ENCODE results near the gene MID1. TPM values are rescaled to one million over a fixed set of nuclear protein-coding genes. Genes with fewer than 3 reads are reported as not detected.

MID1 gene
- total RNA-seq, 6 experiments from 2014 or later, result 17.9 to 21.8 (median 18.6) TPM

- H3K27ac Mint-ChIP-seq, result peak overlapping the region; percentile 59
- H3K36me3 Mint-ChIP-seq (ENCODE audit: low read depth), result no peaks in the 10 kb centered on the region
- peaks cover 38% of the 10 kb centered on the region for H3K4me1 Mint-ChIP-seq (ENCODE audit: low read depth)
- no peaks in the 10 kb centered on the region for H3K9me3 Mint-ChIP-seq
- TF ChIP-seq, protein P1, sequence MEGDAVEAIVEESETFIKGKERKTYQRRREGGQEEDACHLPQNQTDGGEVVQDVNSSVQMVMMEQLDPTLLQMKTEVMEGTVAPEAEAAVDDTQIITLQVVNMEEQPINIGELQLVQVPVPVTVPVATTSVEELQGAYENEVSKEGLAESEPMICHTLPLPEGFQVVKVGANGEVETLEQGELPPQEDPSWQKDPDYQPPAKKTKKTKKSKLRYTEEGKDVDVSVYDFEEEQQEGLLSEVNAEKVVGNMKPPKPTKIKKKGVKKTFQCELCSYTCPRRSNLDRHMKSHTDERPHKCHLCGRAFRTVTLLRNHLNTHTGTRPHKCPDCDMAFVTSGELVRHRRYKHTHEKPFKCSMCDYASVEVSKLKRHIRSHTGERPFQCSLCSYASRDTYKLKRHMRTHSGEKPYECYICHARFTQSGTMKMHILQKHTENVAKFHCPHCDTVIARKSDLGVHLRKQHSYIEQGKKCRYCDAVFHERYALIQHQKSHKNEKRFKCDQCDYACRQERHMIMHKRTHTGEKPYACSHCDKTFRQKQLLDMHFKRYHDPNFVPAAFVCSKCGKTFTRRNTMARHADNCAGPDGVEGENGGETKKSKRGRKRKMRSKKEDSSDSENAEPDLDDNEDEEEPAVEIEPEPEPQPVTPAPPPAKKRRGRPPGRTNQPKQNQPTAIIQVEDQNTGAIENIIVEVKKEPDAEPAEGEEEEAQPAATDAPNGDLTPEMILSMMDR (IDR thresholded peaks at IDR 0.05), result no peak
- no peak overlapping the region for H3K4me3 Mint-ChIP-seq
- DNase-seq, result peak; percentile 51
- H3K27me3 Mint-ChIP-seq (ENCODE audit: insufficient read depth), result no peaks in the 10 kb centered on the region
These were observed 86.6 kb downstream of the MID1 start for GRCh38 chrX:10533696-10534365.

DNA sequence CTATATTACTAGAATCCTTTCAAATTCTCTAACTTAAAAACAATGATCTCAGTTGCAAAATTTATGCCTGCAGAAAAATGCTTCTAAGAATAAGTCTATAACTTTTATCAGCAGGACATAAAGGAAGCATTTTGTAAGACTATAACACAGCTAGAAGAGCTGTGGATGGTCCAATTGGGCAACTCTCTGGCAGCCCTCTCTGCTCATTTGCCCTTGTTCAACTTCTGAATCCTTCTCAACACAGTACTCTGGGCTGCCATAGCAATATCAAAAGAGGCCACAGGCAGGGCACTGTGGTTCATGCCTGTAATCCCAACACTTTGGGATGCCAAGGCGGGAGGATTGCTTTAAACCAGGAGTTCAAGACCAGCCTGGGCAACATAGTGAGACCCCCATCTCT lies 88.5 kb downstream of the MID1 start:
- no peaks in the 10 kb centered on the region for H3K27me3 Mint-ChIP-seq (ENCODE audit: insufficient read depth)
- TF ChIP-seq, protein P1 (IDR thresholded peaks at IDR 0.05), result no peak
- peaks cover 52% of the 10 kb centered on the region for H3K4me1 Mint-ChIP-seq (ENCODE audit: low read depth)
- H3K36me3 Mint-ChIP-seq (ENCODE audit: low read depth), result no peaks in the 10 kb centered on the region
- no peaks in the 10 kb centered on the region for H3K9me3 Mint-ChIP-seq
- H3K4me3 Mint-ChIP-seq, result no peak overlapping the region
- no peak for DNase-seq
- H3K27ac Mint-ChIP-seq, result no peak overlapping the region

- Mint-ChIP-seq H3K27me3 (ENCODE audit: insufficient read depth) (no peaks in the 10 kb centered on the region; the same call in 1 of the 2 replicates), H3K4me1 (ENCODE audit: low read depth) (peaks cover 68% of the 10 kb centered on the region), H3K9me3 (no peaks in the 10 kb centered on the region), H3K4me3 (no peak overlapping the region), H3K27ac (peak overlapping the region; percentile 25; the same call in 1 of the 2 replicates), H3K36me3 (ENCODE audit: low read depth) (peaks cover 8% of the 10 kb centered on the region; the same call in 1 of the 2 replicates)
- DNase-seq, result no peak
- TF ChIP-seq, protein P1 (IDR thresholded peaks at IDR 0.05), result no peak
These were observed 91.0 kb downstream of the MID1 start for GRCh38 chrX:10529344-10529743.

GRCh38 chrX:10526451-10526850 lies 93.9 kb downstream of the MID1 start:
- H3K9me3 Mint-ChIP-seq, result no peaks in the 10 kb centered on the region
- H3K4me1 Mint-ChIP-seq (ENCODE audit: low read depth), result peaks cover 57% of the 10 kb centered on the region
- no peaks in the 10 kb centered on the region; the same call in 1 of the 2 replicates for H3K27me3 Mint-ChIP-seq (ENCODE audit: insufficient read depth)
- TF ChIP-seq, protein P1 (IDR thresholded peaks at IDR 0.05), result no peak
- peak overlapping the region; percentile 64 for H3K27ac Mint-ChIP-seq
- peak overlapping the region; percentile 43; the same call in 1 of the 2 replicates for H3K4me3 Mint-ChIP-seq
- DNase-seq, result no peak
- peaks cover 9% of the 10 kb centered on the region; the same call in 1 of the 2 replicates for H3K36me3 Mint-ChIP-seq (ENCODE audit: low read depth)

DNA sequence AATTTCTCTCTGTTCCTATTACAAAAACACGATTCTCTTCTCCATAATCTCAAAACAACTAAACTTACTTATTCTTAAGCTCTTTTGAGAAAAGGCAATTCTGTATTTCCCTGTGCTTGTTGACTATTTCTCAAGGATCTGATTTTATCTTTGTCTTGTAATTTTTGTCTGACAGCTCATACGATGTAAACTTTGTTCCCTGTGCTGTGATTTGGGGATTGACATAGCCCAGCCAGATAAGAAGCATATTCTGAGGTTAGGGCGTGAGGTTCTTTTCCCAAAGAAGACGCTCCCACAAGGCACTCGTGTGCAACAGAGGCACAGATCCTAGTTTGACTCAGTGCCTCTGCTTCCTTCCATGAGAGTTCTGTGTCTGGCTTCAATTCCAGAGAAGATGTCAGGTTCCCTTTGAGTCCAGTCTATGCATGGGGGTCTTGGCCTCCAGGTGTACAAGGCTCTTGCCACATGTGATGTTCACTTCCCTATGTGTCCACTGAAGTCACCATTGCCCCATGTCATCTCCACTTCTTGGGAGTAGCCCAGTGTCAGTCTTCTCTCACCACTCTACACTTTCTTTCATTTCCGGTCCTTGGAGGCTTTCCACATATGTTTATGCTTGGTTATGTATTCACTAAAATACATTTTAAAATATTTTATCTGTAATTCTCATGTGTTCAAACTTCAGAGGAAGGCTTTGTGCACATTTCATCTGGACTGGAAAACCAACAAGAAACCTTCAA lies 94.8 kb downstream of the MID1 start:
- H3K36me3 Mint-ChIP-seq (ENCODE audit: low read depth), result peaks cover 13% of the 10 kb centered on the region; the same call in 1 of the 2 replicates
- H3K4me1 Mint-ChIP-seq (ENCODE audit: low read depth), result peaks cover 57% of the 10 kb centered on the region
- TF ChIP-seq, protein P1 (IDR thresholded peaks at IDR 0.05), result no peak
- no peak for DNase-seq
- no peak overlapping the region for H3K4me3 Mint-ChIP-seq
- no peaks in the 10 kb centered on the region; the same call in 1 of the 2 replicates for H3K27me3 Mint-ChIP-seq (ENCODE audit: insufficient read depth)
- H3K27ac Mint-ChIP-seq, result peak overlapping the region; percentile 63
- no peaks in the 10 kb centered on the region for H3K9me3 Mint-ChIP-seq
